ENCODE data around the gene JOSD2.

The JOSD2 gene

DNA sequence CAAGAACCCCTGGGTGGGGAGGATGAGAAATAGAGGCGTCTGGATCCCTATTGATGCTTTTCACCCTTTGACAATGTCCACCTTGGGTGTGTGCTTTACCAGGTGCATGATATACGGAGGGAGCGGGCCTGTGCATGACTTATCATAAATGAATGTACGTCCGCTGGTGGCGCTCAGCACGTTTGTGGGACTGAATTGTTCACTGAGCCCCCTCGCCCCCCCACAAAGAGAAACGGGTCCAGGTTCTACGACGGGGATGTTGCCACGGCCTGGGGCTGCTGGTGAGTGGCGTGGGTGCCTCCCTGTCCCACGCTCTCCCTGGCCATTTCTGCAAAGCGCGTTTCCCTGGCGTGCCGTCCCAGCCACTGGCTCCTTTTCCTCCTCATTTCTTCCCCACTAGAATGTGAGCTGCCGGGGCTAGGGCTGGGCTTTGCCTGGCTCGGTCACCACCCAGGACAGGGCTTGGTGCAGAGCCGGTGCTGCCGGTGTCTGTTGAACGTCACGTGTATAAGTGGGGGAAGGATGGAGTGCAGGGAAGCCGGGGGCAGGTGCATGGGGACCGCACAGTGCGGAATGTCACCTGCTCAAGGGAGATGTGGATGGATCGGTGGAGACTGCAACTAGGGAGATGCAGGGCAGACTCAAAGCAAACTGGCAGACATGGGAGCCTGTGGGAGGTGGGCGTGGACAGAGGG lies 35.7 kb upstream of the JOSD2 start:
- TF ChIP-seq, protein P1, sequence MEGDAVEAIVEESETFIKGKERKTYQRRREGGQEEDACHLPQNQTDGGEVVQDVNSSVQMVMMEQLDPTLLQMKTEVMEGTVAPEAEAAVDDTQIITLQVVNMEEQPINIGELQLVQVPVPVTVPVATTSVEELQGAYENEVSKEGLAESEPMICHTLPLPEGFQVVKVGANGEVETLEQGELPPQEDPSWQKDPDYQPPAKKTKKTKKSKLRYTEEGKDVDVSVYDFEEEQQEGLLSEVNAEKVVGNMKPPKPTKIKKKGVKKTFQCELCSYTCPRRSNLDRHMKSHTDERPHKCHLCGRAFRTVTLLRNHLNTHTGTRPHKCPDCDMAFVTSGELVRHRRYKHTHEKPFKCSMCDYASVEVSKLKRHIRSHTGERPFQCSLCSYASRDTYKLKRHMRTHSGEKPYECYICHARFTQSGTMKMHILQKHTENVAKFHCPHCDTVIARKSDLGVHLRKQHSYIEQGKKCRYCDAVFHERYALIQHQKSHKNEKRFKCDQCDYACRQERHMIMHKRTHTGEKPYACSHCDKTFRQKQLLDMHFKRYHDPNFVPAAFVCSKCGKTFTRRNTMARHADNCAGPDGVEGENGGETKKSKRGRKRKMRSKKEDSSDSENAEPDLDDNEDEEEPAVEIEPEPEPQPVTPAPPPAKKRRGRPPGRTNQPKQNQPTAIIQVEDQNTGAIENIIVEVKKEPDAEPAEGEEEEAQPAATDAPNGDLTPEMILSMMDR (IDR thresholded peaks at IDR 0.05): no peak
- TF ChIP-seq ZFX (IDR thresholded peaks at IDR 0.05; ENCODE audit: borderline replicate concordance): no peak
- H3K27ac ChIP-seq: no peak overlapping the region

- TF ChIP-seq ZFX (IDR thresholded peaks at IDR 0.05; ENCODE audit: borderline replicate concordance): no peak
- TF ChIP-seq, protein P1 (IDR thresholded peaks at IDR 0.05): no peak
- H3K27ac ChIP-seq: no peak overlapping the region
Measured at GRCh38 chr19:50542943-50543342, 32.0 kb upstream of the JOSD2 start.

DNA sequence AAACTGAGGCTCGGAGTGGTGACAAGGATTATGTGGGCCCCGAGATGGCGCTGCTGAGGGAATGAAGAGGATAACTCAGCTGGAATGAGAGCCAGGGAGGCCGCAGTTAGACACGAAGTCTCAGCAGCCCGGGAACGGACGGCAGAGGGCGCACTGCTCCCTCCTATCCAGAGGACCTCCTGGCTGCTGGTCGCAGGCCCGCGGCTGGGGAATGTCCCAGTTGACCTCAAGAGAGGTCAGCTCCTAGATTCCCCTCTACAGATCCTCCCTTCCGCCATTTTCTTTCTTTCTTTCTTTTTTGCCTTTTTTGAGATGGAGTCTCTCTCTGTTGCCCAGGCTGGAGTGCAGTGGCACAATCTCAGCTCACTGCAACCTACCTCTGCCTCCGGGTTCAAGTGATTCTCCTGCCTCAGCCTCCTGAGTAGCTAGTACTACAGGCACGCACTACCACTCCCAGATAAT lies 26.8 kb upstream of the JOSD2 start:
- TF ChIP-seq, protein P1 (IDR thresholded peaks at IDR 0.05): peak; percentile 97
- TF ChIP-seq ZFX (IDR thresholded peaks at IDR 0.05; ENCODE audit: borderline replicate concordance): no peak
- no peak overlapping the region for H3K27ac ChIP-seq

- no peak overlapping the region for H3K27ac ChIP-seq
- TF ChIP-seq, protein P1 (IDR thresholded peaks at IDR 0.05): no peak
- TF ChIP-seq ZFX (IDR thresholded peaks at IDR 0.05; ENCODE audit: borderline replicate concordance): no peak
Measured at GRCh38 chr19:50537306-50537685, 26.3 kb upstream of the JOSD2 start.

- H3K27ac ChIP-seq: no peak overlapping the region
- TF ChIP-seq, protein P1 (IDR thresholded peaks at IDR 0.05): no peak
- no peak for TF ChIP-seq ZFX (IDR thresholded peaks at IDR 0.05; ENCODE audit: borderline replicate concordance)
Measured at GRCh38 chr19:50536662-50537305, 25.8 kb upstream of the JOSD2 start.

DNA sequence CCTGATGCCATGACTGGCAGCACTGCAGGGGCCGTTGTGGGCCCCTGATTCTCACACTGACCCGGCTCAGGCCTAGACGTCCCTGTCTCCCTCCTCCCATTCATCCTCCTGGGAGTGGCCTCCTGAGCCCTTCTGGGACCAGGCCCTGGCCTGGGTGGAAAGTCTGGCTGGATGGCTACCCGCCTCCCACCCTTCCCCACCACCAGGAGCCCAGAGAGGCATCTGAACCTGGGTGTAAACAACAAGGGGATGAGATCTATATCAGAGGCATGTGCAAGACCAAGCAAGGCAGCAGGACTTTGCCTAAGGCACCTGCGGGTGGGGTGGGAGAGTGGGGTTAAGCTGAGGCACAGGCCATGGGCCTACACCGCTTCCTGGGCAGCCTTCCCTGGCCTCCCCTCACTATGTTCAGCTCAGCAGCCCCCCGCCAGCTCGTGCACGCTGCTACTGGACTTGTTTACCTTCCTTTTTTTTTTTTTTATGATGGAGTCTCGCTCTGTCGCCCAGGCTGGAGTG lies 24.7 kb upstream of the JOSD2 start:
- no peak for TF ChIP-seq ZFX (IDR thresholded peaks at IDR 0.05; ENCODE audit: borderline replicate concordance)
- TF ChIP-seq, protein P1 (IDR thresholded peaks at IDR 0.05): no peak
- H3K27ac ChIP-seq: no peak overlapping the region

GRCh38 chr19:50534478-50534877 lies 23.5 kb upstream of the JOSD2 start:
- H3K27ac ChIP-seq: no peak overlapping the region
- no peak for TF ChIP-seq ZFX (IDR thresholded peaks at IDR 0.05; ENCODE audit: borderline replicate concordance)
- TF ChIP-seq, protein P1 (IDR thresholded peaks at IDR 0.05): no peak

Data from 22Rv1 (cell line).